H9 (cell line): ENCODE measurements around the gene ZNF541. TPM values are rescaled to one million over a fixed set of nuclear protein-coding genes. Genes with fewer than 3 reads are reported as not detected.

ENCODE experiments used
- DNase-seq: peaks from one replicate; pipeline ENCODE4 v3.0.0-alpha.2; 2017
- H2AFZ ChIP-seq: one replicate; pipeline ENCODE4 v1.6.1; 2013; ENCODE audit warnings: mild to moderate bottlenecking, low read length, control low read depth, moderate library complexity
- H2AK5ac ChIP-seq: 2 replicates; pipeline ENCODE4 v1.6.1; 2013; ENCODE audit warnings: low read length, control low read depth, mixed read lengths; ENCODE audit not compliant: insufficient read length
- H2BK120ac ChIP-seq: one replicate; pipeline ENCODE4 v1.6.1; 2013; ENCODE audit warnings: low read depth, mild to moderate bottlenecking, low read length, control low read depth, inconsistent platforms; ENCODE audit not compliant: poor library complexity, severe bottlenecking
- H2BK12ac ChIP-seq: 2 replicates; pipeline ENCODE4 v1.6.1; 2013; ENCODE audit warnings: low read length, control low read depth, mixed read lengths, low read depth; ENCODE audit not compliant: insufficient read length
- H2BK15ac ChIP-seq: 2 replicates; pipeline ENCODE4 v1.6.1; 2013; ENCODE audit warnings: low read depth, low read length, control low read depth
- H2BK20ac ChIP-seq: one replicate; pipeline ENCODE4 v1.6.1; 2013; ENCODE audit warnings: low read depth, mild to moderate bottlenecking, low read length, control low read depth, inconsistent platforms; ENCODE audit not compliant: poor library complexity, severe bottlenecking
- H2BK5ac ChIP-seq: 2 replicates; pipeline ENCODE4 v1.6.1; 2013; ENCODE audit warnings: low read length, control low read depth, mixed read lengths; ENCODE audit not compliant: insufficient read length
- H3K14ac ChIP-seq: 2 replicates; pipeline ENCODE4 v1.6.1; 2013; ENCODE audit warnings: low read length, control low read depth; ENCODE audit not compliant: insufficient read depth
- H3K18ac ChIP-seq: 2 replicates; pipeline ENCODE4 v1.6.1; 2013; ENCODE audit warnings: low read depth, mild to moderate bottlenecking, mixed read lengths, low read length, control low read depth; ENCODE audit not compliant: insufficient read length
- H3K23ac ChIP-seq: 2 replicates; pipeline ENCODE4 v1.6.1; 2013; ENCODE audit warnings: low read length, control low read depth, mixed read lengths, low read depth; ENCODE audit not compliant: insufficient read length
- H3K23me2 ChIP-seq: 2 replicates; pipeline ENCODE4 v1.6.1; 2013; ENCODE audit warnings: low read depth, mild to moderate bottlenecking, mixed read lengths, low read length, control low read depth; ENCODE audit not compliant: insufficient read length, poor library complexity, severe bottlenecking
- H3K27ac ChIP-seq: 2 replicates; pipeline ENCODE4 v1.5.1; 2013; ENCODE audit warnings: low read length, control low read depth, mixed read lengths, low read depth; ENCODE audit not compliant: insufficient read length
- H3K27me3 ChIP-seq: 2 replicates; pipeline ENCODE4 v1.6.1; 2013; ENCODE audit warnings: low read length, control low read depth, inconsistent platforms; ENCODE audit not compliant: insufficient read depth
- H3K4ac ChIP-seq: 2 replicates; pipeline ENCODE4 v1.6.1; 2013; ENCODE audit warnings: low read depth, mild to moderate bottlenecking, control low read depth, inconsistent platforms, low read length, moderate library complexity
- H3K4me1 ChIP-seq: 2 replicates; pipeline ENCODE4 v1.6.1; 2013; ENCODE audit warnings: low read length, control low read depth, inconsistent platforms; ENCODE audit not compliant: insufficient read depth
- H3K4me2 ChIP-seq: 2 replicates; pipeline ENCODE4 v1.6.1; 2013; ENCODE audit warnings: low read length, control low read depth, mixed read lengths; ENCODE audit not compliant: insufficient read length, insufficient read depth
- H3K56ac ChIP-seq: 2 replicates; pipeline ENCODE4 v1.6.1; 2013; ENCODE audit warnings: low read depth, mild to moderate bottlenecking, mixed read lengths, low read length, control low read depth; ENCODE audit not compliant: insufficient read length
- H3K79me1 ChIP-seq: 2 replicates; pipeline ENCODE4 v1.6.1; 2013; ENCODE audit warnings: low read depth, mild to moderate bottlenecking, moderate library complexity, low read length, control low read depth, inconsistent platforms; ENCODE audit not compliant: insufficient read depth, poor library complexity, severe bottlenecking
- H3K79me2 ChIP-seq: 2 replicates; pipeline ENCODE4 v1.6.1; 2013; ENCODE audit warnings: low read length, control low read depth, inconsistent platforms; ENCODE audit not compliant: insufficient read depth
- H3K9ac ChIP-seq: 2 replicates; pipeline ENCODE4 v1.6.1; 2013; ENCODE audit warnings: low read length, control low read depth, mixed read lengths; ENCODE audit not compliant: insufficient read length; ENCODE audit errors: extremely low read depth
- H3K9me3 ChIP-seq: one replicate; pipeline ENCODE4 v1.6.1; 2013; ENCODE audit warnings: low read depth, low read length, inconsistent platforms; ENCODE audit not compliant: control insufficient read depth
- H3T11ph ChIP-seq: one replicate; pipeline ENCODE4 v1.6.1; 2013; ENCODE audit warnings: mild to moderate bottlenecking, low read length, control low read depth, inconsistent platforms
- H4K20me1 ChIP-seq: one replicate; pipeline ENCODE4 v1.6.1; 2013; ENCODE audit not compliant: control insufficient read depth, insufficient read length, insufficient read depth
- H4K5ac ChIP-seq: 2 replicates; pipeline ENCODE4 v1.6.1; 2013; ENCODE audit warnings: low read depth, mild to moderate bottlenecking, mixed read lengths, low read length, control low read depth; ENCODE audit not compliant: insufficient read length
- H4K8ac ChIP-seq: replicated peaks from 2 replicates; pipeline ENCODE4 v1.6.1; 2013; ENCODE audit warnings: low read length, control low read depth, mixed read lengths, low read depth; ENCODE audit not compliant: insufficient read length
- H4K91ac ChIP-seq: 2 replicates; pipeline ENCODE4 v1.6.1; 2013; ENCODE audit warnings: low read depth, mild to moderate bottlenecking, moderate library complexity, mixed read lengths, low read length, control low read depth; ENCODE audit not compliant: insufficient read length
- H3K27ac Mint-ChIP-seq, 3 experiments: 2 replicates in 2 of 3; 3 replicates in 1 of 3; pipeline ENCODE4 v1.8.0; 2020 to 2021; ENCODE audit warnings: mixed read lengths in 3 of 3, mild to moderate bottlenecking in 1 of 3, moderate library complexity in 1 of 3
- H3K27me3 Mint-ChIP-seq: 2 replicates; pipeline ENCODE4 v1.8.0; 2021; ENCODE audit warnings: low read depth, mild to moderate bottlenecking, moderate library complexity, mixed read lengths
- H3K36me3 Mint-ChIP-seq, 3 experiments: 2 replicates in 2 of 3; 3 replicates in 1 of 3; pipeline ENCODE4 v1.8.0; 2020 to 2021; ENCODE audit warnings: low read depth in 3 of 3, mixed read lengths in 3 of 3; ENCODE audit not compliant: insufficient read depth in 1 of 3
- H3K4me1 Mint-ChIP-seq, 2 experiments: 2 replicates each; pipeline ENCODE4 v1.8.0; 2020; ENCODE audit warnings: mixed read lengths in 2 of 2
- H3K4me3 Mint-ChIP-seq, 2 experiments: 2 replicates in 1 of 2; 3 replicates in 1 of 2; pipeline ENCODE4 v1.8.0; 2020 to 2021; ENCODE audit warnings: mild to moderate bottlenecking in 2 of 2, mixed read lengths in 2 of 2, moderate library complexity in 1 of 2
- H3K9me3 Mint-ChIP-seq, 2 experiments: 2 replicates in 1 of 2; 3 replicates in 1 of 2; pipeline ENCODE4 v1.8.0; 2020; ENCODE audit warnings: mild to moderate bottlenecking in 2 of 2, mixed read lengths in 2 of 2, moderate library complexity in 1 of 2
- WGBS: extraction: QIAGEN DNeasy Blood & Tissue Kit; methylation state at CpG from one replicate; pipeline ENCODE4 v1.1.7; 2013; ENCODE audit warnings: missing lambda C conversion rate, low lambda C conversion rate, mixed read lengths; ENCODE audit not compliant: insufficient read length; ENCODE audit errors: extremely low coverage; 5-methylcytosine and 5-hydroxymethylcytosine counted together
- total RNA-seq: library from RNA; stranded (reverse); gene quantifications from 2 replicates; pipeline ENCODE4 v1.2.1, GENCODE V29; 2021
- TF ChIP-seq, protein P1 (sequence below): fragments of 200-600 bp; sonication (generic); conservative IDR thresholded peaks from 3 replicates; pipeline ENCODE4 v1.8.0; 2021; ENCODE audit warnings: antibody characterized with exemption, mild to moderate bottlenecking

The ZNF541 gene
- total RNA-seq, 1 experiment from 2014 or later: not detected

DNA sequence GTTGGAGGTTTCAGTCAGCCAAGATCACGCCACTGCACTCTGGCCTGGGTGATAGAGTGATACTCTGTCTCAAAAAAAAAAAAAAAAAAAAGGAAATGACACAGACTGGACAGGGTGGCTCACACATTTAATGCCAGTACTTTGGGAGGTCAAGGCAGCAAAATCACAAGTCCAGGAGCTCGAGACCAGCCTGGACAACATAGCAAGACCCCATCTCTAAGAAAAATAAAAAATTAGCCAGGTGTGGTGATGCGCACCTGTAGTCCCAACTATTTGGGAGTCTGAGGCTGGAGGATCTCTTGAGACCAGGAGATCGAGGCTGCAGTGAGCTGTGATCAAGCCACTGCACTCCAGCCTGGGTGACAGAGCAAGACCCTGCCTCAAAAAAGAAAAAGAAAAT lies 35.5 kb downstream of the ZNF541 start:
- no peaks in the 10 kb centered on the region for H3K79me2 ChIP-seq
- H2BK5ac ChIP-seq: no peak overlapping the region
- H3K9me3 ChIP-seq: no peaks in the 10 kb centered on the region
- no peak overlapping the region for H2AFZ ChIP-seq
- no peak overlapping the region for H4K8ac ChIP-seq
- no peaks in the 10 kb centered on the region for H4K20me1 ChIP-seq
- no peak overlapping the region for H3K14ac ChIP-seq
- no peak overlapping the region for H3T11ph ChIP-seq
- H2BK12ac ChIP-seq: no peak overlapping the region
- H4K91ac ChIP-seq: no peak overlapping the region
- no peaks in the 10 kb centered on the region for H3K4me1 ChIP-seq
- no CpG with 5 or more reads among the region's 4 CpGs for WGBS
- H3K27me3 ChIP-seq: no peaks in the 10 kb centered on the region
- H4K5ac ChIP-seq: no peak overlapping the region
- Mint-ChIP-seq H3K27ac (no peak overlapping the region), H3K4me1 (peaks cover 0 to 5% of the 10 kb centered on the region in 2 experiments; a peak in 2 of 4 replicates), H3K36me3 (no peaks in the 10 kb centered on the region; a peak in 3 of 7 replicates), H3K9me3 (peaks cover 6 to 8% of the 10 kb centered on the region in 2 experiments), H3K4me3 (no peak overlapping the region), H3K27me3 (no peaks in the 10 kb centered on the region; the same call in 1 of the 2 replicates)
- H3K27ac ChIP-seq: no peak overlapping the region
- no peak overlapping the region for H3K18ac ChIP-seq
- H3K23ac ChIP-seq: no peak overlapping the region
- H3K23me2 ChIP-seq: no peaks in the 10 kb centered on the region
- TF ChIP-seq, protein P1, sequence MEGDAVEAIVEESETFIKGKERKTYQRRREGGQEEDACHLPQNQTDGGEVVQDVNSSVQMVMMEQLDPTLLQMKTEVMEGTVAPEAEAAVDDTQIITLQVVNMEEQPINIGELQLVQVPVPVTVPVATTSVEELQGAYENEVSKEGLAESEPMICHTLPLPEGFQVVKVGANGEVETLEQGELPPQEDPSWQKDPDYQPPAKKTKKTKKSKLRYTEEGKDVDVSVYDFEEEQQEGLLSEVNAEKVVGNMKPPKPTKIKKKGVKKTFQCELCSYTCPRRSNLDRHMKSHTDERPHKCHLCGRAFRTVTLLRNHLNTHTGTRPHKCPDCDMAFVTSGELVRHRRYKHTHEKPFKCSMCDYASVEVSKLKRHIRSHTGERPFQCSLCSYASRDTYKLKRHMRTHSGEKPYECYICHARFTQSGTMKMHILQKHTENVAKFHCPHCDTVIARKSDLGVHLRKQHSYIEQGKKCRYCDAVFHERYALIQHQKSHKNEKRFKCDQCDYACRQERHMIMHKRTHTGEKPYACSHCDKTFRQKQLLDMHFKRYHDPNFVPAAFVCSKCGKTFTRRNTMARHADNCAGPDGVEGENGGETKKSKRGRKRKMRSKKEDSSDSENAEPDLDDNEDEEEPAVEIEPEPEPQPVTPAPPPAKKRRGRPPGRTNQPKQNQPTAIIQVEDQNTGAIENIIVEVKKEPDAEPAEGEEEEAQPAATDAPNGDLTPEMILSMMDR: no peak
- DNase-seq: no peak
- H2BK20ac ChIP-seq: no peak overlapping the region
- H3K4ac ChIP-seq: no peak overlapping the region
- H2AK5ac ChIP-seq: no peak overlapping the region
- H3K4me2 ChIP-seq: no peak overlapping the region
- no peak overlapping the region for H2BK15ac ChIP-seq
- H2BK120ac ChIP-seq: no peak overlapping the region
- no peak overlapping the region for H3K9ac ChIP-seq
- no peaks in the 10 kb centered on the region for H3K79me1 ChIP-seq
- no peak overlapping the region for H3K56ac ChIP-seq
